ENCODE results near the gene ADAM15.
A peak's percentile ranks its signal among the peaks of the same experiment; 100 is the strongest.

DNA sequence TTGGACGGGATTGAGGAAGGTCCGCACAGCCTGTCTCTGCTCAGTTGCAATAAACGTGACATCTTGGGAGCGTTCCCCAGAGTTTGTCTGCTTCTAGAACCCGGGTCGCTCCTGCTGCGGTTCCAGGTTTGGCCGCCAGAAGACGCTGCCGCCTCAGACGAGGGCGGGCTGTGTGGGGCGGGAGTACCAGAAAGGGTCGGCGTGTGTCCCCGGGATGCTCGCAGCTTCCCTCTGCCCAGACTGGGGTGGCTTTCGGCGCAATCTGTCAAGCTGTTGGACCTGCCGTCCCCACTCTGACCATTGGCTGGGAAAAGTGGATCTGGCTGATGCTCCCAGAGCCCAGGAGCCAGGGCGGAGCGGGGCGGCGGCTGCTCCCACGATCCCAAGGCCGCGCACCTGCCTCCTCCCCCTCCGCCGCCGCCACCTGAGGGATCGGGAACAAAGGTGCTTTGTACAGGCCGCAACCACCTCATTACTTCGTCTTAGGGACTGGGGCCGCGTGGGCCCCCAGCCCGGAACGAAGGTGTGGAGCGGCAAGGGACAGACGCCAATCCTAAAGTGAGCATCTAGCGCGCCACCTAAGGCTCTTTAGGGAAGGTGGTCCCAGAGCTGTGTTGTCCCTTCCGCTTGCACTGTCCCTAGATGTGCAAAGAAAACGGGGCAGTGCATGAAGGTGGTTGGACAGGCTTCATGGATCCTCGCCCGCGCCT lies 11.7 kb downstream of the ADAM15 start:
- no peak for TF ChIP-seq POLR2A (IDR thresholded peaks at IDR 0.05; ENCODE audit: low read depth, low read length)
- no peak for TF ChIP-seq POLR2AphosphoS5 (IDR thresholded peaks at IDR 0.05; ENCODE audit: insufficient read depth, low read depth, low read length)
- TF ChIP-seq, protein P1, sequence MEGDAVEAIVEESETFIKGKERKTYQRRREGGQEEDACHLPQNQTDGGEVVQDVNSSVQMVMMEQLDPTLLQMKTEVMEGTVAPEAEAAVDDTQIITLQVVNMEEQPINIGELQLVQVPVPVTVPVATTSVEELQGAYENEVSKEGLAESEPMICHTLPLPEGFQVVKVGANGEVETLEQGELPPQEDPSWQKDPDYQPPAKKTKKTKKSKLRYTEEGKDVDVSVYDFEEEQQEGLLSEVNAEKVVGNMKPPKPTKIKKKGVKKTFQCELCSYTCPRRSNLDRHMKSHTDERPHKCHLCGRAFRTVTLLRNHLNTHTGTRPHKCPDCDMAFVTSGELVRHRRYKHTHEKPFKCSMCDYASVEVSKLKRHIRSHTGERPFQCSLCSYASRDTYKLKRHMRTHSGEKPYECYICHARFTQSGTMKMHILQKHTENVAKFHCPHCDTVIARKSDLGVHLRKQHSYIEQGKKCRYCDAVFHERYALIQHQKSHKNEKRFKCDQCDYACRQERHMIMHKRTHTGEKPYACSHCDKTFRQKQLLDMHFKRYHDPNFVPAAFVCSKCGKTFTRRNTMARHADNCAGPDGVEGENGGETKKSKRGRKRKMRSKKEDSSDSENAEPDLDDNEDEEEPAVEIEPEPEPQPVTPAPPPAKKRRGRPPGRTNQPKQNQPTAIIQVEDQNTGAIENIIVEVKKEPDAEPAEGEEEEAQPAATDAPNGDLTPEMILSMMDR (IDR thresholded peaks at IDR 0.05; ENCODE audit: extremely low read depth in 1 of 2, insufficient read depth in 1 of 2, low read depth in 1 of 2, low read length in 2 of 2): peak; percentile 7 to 38
- TF ChIP-seq JUN (IDR thresholded peaks at IDR 0.05; ENCODE audit: borderline replicate concordance, insufficient read depth, insufficient read length, low read depth): no peak
- TF ChIP-seq EZH2 (IDR thresholded peaks at IDR 0.05; ENCODE audit: borderline replicate concordance, low read depth, low read length, severe bottlenecking): no peak
- TF ChIP-seq FOS (IDR thresholded peaks at IDR 0.05; ENCODE audit: borderline replicate concordance, insufficient read depth, low read length): no peak
- TF ChIP-seq, protein P2, sequence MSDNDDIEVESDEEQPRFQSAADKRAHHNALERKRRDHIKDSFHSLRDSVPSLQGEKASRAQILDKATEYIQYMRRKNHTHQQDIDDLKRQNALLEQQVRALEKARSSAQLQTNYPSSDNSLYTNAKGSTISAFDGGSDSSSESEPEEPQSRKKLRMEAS (IDR thresholded peaks at IDR 0.05; ENCODE audit: insufficient read depth, insufficient read length): no peak
- no peak for TF ChIP-seq GATA2 (IDR thresholded peaks at IDR 0.05; ENCODE audit: insufficient read depth, insufficient read length, low read depth, low read length)

Measured in endothelial cell of umbilical vein (primary cell).